Left ventricle myocardium inferior (tissue), 1 donor: ENCODE results near the gene C12orf56. TPM values are rescaled to one million over a fixed set of nuclear protein-coding genes. Genes with fewer than 3 reads are reported as not detected.

Experiments used
- DNase-seq: peaks from one replicate; pipeline ENCODE4 v3.0.0-alpha.2; 2020
- H3K27ac ChIP-seq: fragments of 200-600 bp; replicated peaks from 2 replicates; pipeline ENCODE4 v1.8.0; 2021
- H3K27me3 ChIP-seq: fragments of 200-600 bp; 2 replicates; pipeline ENCODE4 v1.8.0; 2021; ENCODE audit warnings: low read depth
- H3K36me3 ChIP-seq: fragments of 200-600 bp; 2 replicates; pipeline ENCODE4 v1.8.0; 2021
- H3K4me1 ChIP-seq: fragments of 200-600 bp; 2 replicates; pipeline ENCODE4 v1.8.0; 2021
- H3K4me3 ChIP-seq: fragments of 200-600 bp; 2 replicates; pipeline ENCODE4 v1.8.0; 2021; ENCODE audit warnings: mild to moderate bottlenecking, moderate library complexity
- H3K9me3 ChIP-seq: fragments of 200-600 bp; replicated peaks from 2 replicates; pipeline ENCODE4 v1.8.0; 2021
- intact Hi-C: fragments of 100-400 bp; cut with micrococcal nuclease; formaldehyde crosslinking; loops from one replicate; pipeline ENCODE4 v1.11.0; 2022
- total RNA-seq: library from RNA; stranded (reverse); fragmentation: NEBNext Ultra II Directional; extraction: Animal tissue kit (Norgen Biotek cat#: 25700); gene quantifications from one replicate; pipeline ENCODE4 v1.2.1, GENCODE V29; 2021
- TF ChIP-seq, protein P1 (sequence below): fragments of 200-600 bp; IDR thresholded peaks from 2 replicates; pipeline ENCODE4 v1.8.0; 2021; ENCODE audit warnings: antibody characterized with exemption, mild to moderate bottlenecking, borderline replicate concordance
- donor health status: DM: no; HTN: yes; CAD: no; lungs with severe emphysema.

The C12orf56 gene
- total RNA-seq, 1 donor from 2014 or later: not detected

DNA sequence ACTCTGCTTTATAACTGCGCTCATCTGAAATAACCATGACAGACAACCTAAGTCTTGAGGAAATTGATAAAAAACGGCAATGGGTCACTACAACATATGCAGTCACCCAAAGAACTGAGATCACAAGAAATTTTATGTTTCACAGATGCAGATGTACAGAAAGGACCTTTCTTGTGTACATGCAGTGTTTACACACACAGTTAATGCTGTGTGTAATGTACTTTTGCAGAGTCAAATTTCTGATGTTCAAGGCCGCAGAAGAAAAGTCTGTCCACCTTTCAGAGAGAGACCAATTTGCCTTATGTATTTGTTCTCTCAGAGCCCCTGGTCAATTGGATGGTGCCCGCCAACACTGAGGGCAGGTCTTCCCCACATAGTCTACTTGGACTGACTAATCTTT is 38.4 kb upstream of the C12orf56 start:
- Histone ChIP-seq H3K4me3 (no peak overlapping the region), H3K9me3 (no peaks in the 10 kb centered on the region), H3K36me3 (peaks cover 100% of the 10 kb centered on the region), H3K4me1 (no peaks in the 10 kb centered on the region), H3K27ac (no peak overlapping the region), H3K27me3 (no peaks in the 10 kb centered on the region)
- TF ChIP-seq, protein P1, sequence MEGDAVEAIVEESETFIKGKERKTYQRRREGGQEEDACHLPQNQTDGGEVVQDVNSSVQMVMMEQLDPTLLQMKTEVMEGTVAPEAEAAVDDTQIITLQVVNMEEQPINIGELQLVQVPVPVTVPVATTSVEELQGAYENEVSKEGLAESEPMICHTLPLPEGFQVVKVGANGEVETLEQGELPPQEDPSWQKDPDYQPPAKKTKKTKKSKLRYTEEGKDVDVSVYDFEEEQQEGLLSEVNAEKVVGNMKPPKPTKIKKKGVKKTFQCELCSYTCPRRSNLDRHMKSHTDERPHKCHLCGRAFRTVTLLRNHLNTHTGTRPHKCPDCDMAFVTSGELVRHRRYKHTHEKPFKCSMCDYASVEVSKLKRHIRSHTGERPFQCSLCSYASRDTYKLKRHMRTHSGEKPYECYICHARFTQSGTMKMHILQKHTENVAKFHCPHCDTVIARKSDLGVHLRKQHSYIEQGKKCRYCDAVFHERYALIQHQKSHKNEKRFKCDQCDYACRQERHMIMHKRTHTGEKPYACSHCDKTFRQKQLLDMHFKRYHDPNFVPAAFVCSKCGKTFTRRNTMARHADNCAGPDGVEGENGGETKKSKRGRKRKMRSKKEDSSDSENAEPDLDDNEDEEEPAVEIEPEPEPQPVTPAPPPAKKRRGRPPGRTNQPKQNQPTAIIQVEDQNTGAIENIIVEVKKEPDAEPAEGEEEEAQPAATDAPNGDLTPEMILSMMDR: no peak
- intact Hi-C loops: no loop called here
- no peak for DNase-seq

DNA sequence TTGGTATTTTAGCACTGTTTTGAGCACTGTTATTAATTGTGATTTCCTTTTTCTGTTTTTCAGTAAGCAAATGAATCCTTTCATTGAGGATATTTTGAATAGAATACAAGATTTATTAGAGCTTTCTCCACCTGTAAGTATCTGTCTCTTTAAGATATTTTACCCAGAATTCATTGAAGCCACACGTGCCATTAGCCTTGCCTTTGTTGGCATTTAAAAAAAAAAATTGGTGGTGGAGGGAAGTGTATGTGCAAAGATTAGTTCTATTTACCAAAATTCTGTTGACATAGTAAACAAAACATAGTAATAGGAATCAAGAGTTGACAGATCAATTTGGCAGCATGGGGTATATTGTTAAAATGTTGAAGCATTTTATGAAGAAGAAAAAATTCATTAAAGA is 37.4 kb upstream of the C12orf56 start:
- intact Hi-C loops: no loop called here
- Histone ChIP-seq H3K27ac (no peak overlapping the region), H3K36me3 (peaks cover 100% of the 10 kb centered on the region), H3K27me3 (no peaks in the 10 kb centered on the region), H3K4me3 (no peak overlapping the region), H3K9me3 (no peaks in the 10 kb centered on the region), H3K4me1 (no peaks in the 10 kb centered on the region)
- no peak for DNase-seq
- TF ChIP-seq, protein P1: no peak

DNA sequence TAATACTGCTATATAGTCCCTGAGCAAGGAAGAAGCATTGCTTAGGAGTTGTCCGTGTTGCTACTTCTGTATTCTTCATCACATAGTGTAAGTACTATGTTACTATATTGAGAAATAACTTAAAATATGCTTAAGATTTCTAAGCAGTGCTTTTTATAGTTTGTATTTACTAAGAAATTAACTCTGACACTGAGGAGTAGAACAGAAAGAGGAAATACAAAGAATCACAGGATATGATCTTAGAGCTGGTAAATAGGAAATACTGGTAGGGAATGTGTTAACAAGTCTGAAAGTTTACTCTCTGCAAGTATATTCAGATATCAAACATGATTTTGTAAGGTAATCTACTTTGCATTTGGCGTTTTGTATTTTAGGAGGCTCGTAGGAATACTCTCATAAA is 29.1 kb upstream of the C12orf56 start:
- no peak for DNase-seq
- TF ChIP-seq, protein P1: no peak
- no peak overlapping the region for H3K4me3 ChIP-seq
- H3K9me3 ChIP-seq: no peaks in the 10 kb centered on the region
- intact Hi-C loops: no loop called here
- H3K4me1 ChIP-seq: peaks cover 5% of the 10 kb centered on the region
- peak overlapping the region; percentile 6 for H3K27ac ChIP-seq
- no peaks in the 10 kb centered on the region for H3K27me3 ChIP-seq
- H3K36me3 ChIP-seq: peaks cover 100% of the 10 kb centered on the region

DNA sequence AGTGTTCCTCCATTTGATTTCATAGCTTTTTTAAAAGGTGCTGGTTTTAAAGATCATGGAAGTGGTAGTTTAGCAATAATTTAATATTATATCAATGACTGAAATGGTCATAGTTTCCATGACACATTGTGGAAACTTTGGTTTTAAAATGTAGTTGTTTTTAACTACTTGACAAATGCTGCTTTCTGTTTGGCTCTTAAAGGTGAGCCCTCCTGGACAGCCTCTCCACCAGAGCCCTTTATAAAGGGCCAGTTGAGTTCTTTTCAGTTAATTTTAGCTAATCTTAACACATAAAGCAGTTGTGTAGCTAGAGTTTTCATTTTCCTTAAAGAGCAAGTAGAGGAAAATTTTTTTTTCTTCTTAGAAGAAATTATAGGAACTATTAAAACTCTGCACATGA is 27.7 kb upstream of the C12orf56 start:
- TF ChIP-seq, protein P1: no peak
- H3K9me3 ChIP-seq: no peaks in the 10 kb centered on the region
- H3K4me1 ChIP-seq: peaks cover 5% of the 10 kb centered on the region
- no peaks in the 10 kb centered on the region for H3K27me3 ChIP-seq
- intact Hi-C loops: no loop called here
- peaks cover 100% of the 10 kb centered on the region for H3K36me3 ChIP-seq
- DNase-seq: no peak
- H3K4me3 ChIP-seq: no peak overlapping the region
- H3K27ac ChIP-seq: no peak overlapping the region

DNA sequence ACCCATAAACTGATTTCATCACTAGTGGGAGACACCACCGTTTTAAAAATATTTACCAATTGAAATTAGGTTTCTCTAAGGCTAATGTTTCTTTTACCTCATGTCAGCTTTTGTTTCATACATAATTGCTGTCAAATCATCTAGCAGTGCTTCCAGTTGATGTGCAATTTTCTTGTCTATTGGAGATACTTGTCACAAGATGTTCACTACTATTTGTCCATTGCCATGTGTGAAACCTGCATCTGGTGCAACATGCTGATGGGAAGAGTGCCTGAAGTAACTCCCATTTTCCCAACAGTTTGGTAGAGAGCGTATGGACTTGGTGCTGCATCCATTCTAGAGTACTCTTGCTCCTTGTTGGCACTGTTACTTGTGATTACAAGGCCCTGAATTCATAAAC is 23.3 kb upstream of the C12orf56 start:
- no peaks in the 10 kb centered on the region for H3K27me3 ChIP-seq
- no peak overlapping the region for H3K27ac ChIP-seq
- H3K4me1 ChIP-seq: no peaks in the 10 kb centered on the region
- no peaks in the 10 kb centered on the region for H3K9me3 ChIP-seq
- H3K4me3 ChIP-seq: no peak overlapping the region
- DNase-seq: no peak
- intact Hi-C loops: no loop called here
- TF ChIP-seq, protein P1: no peak
- peaks cover 92% of the 10 kb centered on the region for H3K36me3 ChIP-seq

DNA sequence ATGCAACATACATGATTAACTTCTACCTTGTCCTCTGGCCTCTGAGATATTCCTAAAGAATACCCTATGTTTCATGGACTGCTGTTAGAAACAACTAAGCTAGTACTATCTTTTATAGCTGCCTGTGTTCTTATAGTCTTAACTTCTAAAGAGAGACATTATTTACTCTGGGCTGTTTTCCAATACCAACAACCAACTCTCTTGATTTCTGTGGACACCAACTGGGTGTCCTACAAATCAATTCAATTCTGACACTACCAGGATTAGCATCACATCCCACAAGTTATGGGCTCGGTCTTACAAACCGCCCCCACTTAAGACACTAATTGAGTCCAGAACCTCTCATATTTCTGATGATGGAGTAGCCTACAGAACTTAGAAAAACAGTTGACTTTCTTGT is 21.9 kb upstream of the C12orf56 start:
- H3K9me3 ChIP-seq: no peaks in the 10 kb centered on the region
- H3K27me3 ChIP-seq: no peaks in the 10 kb centered on the region
- no peaks in the 10 kb centered on the region for H3K4me1 ChIP-seq
- TF ChIP-seq, protein P1: no peak
- intact Hi-C loops: no loop called here
- H3K27ac ChIP-seq: no peak overlapping the region
- peaks cover 78% of the 10 kb centered on the region for H3K36me3 ChIP-seq
- no peak overlapping the region for H3K4me3 ChIP-seq
- no peak for DNase-seq
